NK-92 (cell line): ENCODE results near the gene PTPN9.
"Not testable (repeated sequence)": the region's sequence is repeated elsewhere in the genome, so short reads cannot be mapped to it uniquely, and the experiment has no call there.

Source experiments
- DNase-seq: peaks from one replicate; lab custom pipeline; 2025; ENCODE audit not compliant: unreplicated experiment; lab: John Stamatoyannopoulos, UW

Gene PTPN9

DNA sequence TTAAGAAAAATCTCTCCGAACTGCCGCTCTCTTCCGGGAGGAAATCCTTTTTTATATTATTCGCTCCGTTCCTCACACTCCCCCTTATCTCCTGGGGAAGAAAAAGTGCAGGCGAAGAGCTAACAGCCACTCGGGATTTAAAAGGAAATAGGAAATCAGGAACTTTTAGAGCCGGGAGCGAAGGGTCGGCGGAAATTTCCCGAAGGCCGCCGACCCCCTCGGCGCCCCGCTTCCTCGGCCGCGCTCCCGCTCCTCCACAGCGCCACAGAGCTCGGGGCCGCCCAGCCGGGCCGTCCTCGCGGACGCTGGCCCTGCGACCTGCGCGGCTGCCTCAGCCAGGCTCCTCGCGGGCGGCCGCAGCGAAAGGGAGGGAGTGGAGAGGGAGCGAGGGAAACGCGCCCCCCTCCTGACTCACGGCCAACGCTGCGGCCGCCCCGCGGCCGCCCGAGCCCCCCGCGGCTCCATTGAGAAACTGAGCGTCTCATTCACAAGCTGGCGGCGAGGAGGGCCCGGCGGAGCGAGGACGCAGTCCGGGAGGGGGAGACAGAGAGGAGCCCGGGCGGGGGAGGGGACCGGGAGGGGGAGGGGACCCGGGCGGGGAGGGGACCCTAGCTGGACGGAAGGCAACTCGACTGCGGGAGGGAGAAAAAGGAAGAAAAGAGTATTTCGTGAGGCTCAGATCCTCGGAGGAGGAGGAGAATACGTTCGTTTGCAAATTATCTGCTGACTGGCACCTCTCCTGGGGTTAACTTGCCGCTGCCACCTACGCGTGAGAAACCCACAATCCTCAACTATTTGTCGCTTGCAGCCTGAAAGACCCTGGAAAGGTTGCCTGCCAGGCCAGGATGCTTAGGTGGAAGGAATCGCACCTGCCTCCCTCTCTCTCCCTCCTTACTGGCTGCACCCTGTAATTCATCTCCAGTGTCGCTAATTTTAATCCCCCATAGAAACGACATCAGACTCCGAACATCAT, at the start of gene PTPN9:
PTPN9 (minus strand) TSS at position 368 of the 973 bp plus-strand sequence. CDS start 539 bp downstream, outside the sequence.
- no peak for DNase-seq

DNA sequence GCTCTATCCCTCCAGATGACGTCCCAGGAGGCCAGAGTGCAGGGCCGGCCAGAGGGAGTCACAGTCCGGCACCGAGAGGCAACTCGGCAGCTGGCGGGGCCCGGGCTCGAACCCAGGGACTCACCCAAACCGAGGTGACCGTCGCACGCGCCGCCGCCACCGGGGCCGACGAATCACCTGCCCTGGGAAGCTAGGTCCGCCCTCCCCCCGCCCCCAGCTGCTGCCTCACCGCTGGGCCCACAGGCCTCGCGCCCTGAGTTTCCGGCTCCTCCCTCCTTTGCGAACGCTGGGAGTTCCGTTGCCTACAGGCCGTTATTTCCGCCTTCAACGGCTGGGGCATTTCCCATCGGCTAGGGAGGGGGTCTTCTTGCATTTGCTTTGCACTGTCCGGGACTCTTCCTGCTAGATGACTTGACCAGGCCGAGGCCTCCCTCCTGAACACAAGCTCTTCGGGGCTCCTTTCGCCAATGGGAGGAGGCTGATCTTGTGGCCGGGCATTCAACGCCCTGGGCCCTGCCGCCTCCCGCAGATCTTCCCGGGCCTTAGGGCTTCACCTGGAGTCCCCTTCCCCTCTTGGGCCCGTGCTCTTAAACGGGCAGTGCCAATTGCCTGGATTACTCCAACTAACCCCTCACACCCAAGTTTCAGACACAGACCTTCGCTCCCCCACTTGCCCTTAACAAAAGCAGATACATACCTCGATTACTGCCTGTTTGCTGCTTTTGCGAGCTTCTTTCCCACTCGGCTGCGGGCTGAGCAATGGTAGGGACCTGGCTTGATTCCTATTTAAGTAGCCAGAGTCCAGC, 46.6 kb upstream of the PTPN9 start, which contains the start of gene SNUPN:
SNUPN (minus strand) TSS at position 184 of the 806 bp plus-strand sequence. CDS start 4,674 bp downstream, outside the sequence.
- peak; percentile 53 for DNase-seq

DNA sequence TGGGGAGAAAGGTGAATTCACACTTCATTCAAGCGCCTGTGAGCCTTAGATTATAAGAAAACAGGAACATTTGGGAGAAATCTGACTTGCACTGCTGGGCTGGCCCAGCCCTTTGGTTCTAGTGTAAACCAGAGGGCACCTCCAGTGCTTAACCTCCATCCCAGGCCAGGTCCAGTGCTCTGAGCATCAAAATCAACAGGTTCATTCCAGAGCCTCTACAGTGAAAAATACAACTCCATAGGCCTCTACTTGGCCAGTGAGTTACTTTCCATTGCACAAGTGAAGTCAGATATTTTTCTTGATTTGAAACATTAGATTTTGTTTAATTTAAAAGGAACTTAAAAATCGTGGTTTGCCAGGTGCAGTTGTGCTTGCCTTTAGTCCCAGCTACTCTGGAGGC, 43.4 kb upstream of the PTPN9 start:
- DNase-seq = no peak

DNA sequence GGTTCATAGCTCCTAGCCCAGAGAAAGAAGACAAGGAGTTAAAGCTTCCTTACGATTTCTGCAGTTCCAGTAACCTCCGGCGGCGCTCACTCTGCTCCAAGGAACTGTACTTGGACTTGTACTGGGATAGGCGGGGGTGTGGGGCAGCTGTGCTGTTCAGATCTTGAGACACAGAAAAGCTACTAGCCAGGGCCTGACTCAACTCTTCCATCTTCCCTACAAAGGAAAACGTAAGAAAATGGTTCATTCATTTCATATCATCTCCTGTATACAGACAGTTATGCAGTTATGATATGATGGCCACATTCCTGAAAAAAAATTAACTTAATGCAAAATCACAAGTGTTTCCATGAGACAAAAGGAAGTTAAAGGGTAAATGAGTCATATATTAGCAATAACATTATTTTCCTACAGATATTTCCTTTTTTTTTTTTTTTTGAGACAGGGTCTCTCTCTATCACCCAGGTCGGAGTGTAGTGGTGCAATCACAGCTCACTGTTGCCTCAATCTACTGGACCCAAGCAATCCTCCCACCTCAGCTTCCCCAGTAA, 41.8 kb upstream of the PTPN9 start:
- no peak for DNase-seq

DNA sequence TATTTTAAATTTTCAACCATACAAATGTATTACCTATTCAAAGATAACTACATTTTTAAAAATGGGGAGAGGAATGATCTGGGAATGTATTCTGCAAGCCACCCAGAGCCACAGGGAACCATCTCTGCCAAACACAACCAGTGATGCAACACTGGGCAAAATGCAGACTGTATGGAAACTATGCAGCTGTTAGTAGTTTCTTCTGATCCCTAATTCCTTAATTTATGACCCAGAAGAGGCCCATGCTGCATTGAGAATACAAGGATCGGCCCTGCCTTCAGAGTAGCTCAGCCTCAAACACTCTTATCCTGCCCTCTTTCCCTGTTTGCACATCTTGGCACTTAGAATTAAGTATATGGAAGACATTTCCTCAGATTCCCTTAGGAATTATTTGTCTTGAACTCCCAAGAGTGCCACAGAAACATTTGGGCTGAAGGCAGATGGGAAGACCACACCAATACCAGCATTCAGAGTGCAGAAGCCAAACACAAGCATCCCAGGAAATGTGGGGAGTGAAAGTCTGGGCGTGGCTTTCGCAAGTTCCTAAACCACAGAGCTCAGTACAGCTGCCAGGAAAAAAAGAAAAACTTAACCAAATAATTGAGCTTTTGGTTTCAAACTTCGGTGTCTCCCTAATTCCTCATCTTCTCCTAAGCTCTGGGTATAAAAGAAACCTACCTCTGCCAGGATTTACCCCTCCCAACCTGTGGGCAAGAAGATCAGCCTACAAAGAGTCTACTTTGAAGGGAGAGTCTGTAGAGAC, 41.1 kb upstream of the PTPN9 start:
- DNase-seq = no peak

DNA sequence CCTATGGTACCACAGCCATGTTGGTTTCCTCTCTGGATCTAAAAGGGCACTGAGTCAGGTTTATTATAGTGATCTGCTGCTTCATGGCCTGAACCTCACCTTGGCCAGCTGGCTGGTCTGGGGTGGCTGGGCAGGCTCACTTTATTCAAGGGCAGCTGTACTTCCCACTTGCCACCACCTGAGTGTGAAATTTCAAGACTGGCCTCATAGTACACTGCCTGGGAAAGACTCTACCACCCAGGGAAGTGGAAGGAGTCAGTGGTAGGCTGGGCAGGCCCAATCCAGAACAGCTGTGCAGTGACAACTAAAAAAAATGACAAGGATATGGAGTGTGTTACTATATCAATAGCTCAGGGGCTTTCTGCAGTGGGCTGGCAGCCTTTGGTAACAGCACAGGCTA, 37.7 kb upstream of the PTPN9 start:
- no peak for DNase-seq

DNA sequence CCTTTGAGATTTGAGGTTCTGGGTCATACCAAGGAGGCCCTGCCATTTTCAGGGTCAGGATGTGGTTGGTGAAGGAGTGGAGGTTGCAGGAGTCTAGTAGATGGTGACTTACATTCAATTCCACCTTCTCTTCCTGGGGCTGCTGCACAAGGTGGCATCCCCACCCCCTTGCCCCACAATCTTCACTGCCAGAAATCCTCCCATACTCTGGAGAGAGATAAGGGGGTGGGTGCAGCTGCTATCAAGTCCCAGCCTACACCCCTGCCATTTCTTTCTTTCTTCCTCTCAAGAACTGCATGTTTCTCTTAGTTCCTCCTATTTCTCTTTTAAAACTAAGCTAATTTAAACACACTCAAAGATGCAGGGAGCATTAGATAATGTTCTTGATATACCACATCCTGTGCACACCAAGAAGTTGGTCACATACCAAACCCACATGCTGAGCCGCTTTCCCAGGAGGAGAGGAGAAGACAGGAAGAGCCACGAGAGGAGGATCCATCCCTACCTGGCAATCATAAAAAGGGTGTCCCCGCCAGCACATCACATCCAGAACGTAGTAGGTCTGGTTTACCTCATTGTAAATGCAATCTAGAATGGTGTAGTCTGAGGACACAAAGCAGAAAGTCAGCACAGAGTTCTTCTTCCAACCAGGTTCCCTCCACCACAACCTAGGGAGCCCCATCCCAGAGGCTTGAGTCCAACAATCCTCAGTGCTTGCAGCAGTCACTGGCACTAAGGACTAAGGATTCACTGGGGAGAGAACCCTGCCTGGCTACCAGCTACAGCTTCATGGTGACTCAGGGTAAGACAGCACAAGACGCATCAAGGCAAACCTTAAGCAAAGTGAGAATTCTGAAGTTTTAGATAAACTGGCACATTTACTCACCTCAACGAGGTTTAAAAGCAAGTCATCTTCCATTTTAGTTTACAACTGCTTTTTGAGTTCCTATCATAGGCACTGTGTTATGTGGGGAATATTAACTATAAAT, 27.9 kb upstream of the PTPN9 start:
- no peak for DNase-seq

DNA sequence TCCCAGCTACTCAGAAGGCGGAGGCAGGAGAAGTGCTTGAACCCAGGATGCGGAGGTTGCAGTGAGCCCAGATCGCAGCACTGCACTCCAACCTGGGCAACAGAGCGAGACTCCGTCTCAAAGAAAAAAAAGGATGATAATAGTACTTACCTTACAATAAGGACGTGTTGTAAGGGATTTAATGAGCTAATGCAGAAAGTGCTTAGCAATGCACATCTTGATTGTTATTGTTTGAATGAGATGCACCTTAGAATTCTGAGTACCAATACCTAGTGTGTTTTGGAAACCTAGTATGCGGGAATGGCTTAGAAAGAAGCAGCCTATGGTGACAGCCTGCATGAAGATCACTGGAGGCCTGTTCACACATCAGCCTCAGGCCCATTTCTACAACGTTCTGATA, 26.9 kb upstream of the PTPN9 start:
- no peak for DNase-seq

DNA sequence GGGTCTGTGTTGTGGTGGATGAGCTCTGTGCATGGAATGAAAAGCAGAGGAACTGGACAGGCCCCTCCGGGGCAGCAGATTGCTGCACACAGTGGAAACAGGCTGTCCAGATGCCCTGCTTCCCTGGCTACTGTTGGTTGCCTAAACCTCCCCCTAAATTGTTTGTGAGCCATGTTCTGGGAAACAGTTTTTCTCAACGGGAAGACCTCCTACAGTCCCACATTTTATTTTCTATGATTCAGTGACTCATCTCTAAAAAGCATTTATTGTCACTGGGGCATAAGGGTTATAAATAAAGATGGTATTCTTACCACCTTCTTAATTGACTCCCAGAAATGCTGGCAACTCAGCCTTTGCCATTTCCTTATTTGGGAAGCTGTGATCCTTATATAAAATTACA, 20.3 kb upstream of the PTPN9 start:
- no peak for DNase-seq

DNA sequence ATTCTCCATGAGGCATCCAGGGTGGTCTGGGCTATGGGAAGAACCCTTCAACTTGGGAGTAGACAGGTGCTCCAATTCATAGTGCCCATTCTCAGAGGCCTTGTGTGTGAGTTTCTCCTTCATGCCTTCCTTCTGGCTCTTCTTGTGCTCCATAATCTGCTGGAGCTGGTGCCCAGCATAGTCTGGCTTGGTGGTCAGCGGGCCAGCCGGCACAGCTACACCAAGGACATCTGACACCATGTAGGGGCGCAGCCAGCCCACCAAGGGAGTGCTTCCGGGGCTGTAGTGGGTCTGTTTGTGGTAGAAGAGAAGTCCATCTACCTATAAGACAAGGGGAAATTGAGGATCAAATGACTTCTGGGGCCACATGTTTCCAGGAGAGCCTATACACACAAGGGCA, 19.2 kb upstream of the PTPN9 start:
- DNase-seq = no peak

DNA sequence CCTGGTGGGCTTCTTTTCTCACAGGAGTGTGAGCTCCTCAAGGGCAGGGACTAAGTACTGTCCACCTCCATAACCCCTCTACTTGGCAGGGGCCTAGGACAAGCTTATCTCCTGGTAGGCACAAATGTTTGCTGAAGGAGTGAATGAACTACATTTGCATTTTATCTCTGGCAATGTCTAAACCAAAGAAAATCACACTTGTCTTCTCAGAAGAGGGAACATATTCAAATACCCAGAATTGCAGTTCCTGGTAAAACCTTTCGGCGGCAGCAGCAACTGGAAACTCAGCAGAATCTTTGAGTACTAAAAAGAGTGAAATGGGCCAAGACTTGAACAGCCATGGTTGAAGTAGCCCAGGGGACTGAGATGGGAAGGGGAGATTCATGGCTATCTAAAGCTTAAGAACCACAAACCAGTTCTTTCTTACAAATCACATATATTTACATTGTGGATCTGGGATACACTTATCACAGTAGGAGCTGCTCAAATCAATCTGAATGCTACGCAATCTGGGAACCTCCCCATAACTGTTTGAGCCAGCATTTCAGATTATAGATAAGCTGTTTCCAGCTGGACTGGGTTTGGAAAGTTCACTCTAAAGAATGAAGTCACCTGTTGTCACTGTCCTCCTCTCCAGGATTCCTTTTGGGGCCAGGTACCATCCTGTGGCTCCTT, 18.7 kb upstream of the PTPN9 start:
- no peak for DNase-seq

DNA sequence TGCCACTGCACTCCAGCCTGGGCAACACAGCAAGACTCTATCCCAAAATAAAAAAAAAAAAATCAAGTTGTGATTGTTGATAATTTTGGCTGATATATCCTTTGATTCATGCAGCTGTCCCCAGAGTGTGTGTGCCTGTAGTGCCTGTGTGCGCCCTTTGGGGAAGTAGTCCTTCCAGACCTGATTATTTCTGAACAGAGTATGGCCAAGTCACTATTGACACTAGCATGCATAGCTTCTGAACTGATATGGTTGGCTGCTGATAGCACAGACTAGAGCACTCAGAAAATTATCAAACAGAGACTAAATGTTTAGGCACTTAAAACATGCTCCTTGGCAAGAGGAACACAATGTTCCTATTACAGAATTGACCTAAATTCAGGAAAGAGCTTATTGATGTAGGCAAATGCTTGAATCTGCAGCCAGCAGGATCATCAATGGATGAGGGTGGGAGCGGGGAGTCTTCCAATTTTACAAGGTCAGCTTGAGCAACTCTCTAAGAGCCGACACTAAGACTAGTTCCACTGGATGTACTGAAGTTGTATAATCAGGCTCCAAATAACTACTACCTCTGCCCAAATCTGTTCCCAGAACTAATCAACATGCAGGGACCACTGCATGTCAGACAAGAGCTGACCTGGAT, 17.7 kb upstream of the PTPN9 start:
- DNase-seq = no peak

DNA sequence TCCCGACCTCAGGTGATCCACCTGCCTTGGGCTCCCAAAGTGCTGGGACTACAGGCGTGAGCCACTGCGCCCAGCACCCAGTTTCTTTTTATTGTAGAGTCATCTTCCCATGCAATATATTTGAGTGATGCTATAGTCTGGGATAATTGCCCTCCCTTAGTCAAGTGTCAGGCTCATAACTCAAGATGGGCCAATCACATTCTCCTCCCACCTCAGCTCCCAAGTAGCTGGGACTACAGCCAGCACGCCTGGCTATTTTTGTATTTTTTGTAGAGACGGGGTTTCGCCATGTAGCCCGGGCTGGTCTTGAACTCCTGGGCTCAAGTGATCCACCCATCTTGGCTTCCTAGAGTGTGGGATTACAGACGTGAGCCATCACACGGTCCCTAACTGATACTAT, 15.2 kb upstream of the PTPN9 start:
- DNase-seq = no peak

DNA sequence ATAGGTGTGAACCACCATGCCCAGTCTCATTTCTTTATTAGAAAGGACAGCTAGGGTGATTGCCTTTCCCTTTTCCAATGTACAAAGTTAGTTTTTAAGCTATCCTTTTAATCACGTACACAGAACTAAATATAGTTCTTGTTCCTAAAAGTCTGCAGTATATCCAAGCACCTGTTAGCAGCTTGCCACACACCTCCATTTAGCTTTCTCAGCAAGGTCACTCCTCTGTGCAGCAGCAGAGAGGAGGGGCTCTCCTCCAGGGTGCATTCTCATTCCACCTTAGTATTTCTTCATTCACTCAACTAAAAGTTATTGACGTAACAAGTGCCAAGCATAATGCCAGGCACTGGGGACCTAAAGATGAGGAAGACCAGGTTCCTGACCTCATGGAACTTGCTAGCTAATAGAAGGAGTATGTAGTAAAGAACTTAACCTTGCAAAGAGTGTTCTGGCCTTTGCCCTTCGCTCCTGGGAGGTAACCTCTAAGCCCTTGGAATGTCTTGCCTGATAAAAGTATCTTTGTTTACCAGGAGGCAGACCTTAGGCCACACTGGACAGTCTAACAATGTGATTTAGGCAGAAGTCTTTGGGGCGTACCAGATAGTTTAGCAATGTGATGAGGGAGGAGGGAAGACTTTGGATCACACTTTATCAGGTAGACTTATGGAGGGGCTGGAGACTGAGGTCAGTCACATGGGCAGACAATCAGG, 12.7 kb upstream of the PTPN9 start:
- DNase-seq = no peak

DNA sequence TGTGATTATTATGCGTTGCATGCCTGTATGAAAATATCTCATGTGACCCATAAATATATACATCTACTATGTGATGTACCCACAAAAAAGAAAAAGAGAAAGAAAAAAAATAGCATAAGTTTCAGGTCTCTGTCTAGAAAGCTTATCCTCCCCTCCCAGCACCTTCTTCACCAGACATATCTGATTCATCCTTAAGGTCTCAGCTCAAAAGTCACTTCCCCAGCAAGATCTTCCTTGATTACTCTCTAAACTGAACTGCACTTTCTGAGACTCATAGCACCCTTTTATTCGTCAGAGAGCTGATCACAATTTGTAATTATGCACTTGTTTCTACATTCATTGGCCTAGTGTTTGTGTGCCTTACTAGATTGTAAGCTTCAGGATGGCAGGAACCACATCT, 11.1 kb upstream of the PTPN9 start:
- no peak for DNase-seq

DNA sequence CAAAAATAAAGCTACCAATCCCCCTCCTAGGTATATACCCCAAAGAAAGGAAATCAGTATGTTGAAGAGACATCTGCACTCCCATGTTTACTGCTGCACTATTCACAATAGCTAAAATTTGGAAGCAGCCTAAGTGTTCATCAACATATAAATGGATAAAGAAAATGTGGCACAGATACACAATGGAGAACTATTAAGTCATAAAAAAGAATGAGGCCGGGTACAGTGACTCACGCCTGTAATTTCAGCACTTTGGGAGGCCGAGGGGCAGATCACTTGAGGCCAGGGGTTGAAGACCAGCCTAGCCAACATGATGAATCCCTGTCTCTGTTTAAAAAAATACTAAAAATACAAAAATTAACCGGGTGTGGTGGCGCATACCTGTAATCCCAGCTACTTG, 10.0 kb upstream of the PTPN9 start:
- no peak for DNase-seq

DNA sequence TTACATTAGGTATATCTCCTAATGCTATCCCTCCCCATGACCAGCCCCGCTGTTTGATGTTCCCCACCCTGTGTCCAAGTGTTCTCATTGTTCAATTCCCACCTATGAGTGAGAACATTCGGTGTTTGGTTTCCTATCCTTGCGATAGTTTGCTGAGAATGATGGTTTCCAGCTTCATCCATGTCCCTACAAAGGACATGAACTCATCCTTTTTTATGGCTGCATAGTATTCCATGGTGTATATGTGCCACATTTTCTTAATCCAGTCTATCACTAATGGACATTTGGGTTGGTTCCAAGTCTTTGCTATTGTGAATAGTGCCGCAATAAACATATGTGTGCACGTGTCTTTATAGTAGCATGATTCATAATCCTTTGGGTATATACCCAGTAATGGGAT, 7.3 kb upstream of the PTPN9 start:
- not testable (repeated sequence) for DNase-seq

DNA sequence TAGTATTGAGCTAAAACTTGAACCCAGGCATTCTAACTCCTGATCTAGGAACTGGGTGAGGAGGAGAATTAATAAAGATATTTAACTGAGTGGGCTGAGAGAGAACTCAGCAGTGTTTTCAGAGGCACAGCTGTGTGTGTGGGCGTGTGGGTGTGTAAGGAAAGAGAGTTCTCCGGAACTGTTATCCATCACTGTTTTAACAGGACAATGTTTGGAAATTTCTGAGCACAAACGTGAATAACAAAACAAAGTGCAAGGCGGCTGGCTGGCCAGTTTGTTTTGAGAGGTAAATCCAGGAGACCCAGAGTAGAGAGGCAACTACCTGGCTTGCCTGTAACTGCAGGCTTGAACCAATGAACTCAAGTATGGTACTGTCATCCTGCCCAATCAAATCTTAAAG, 5.0 kb upstream of the PTPN9 start:
- no peak for DNase-seq
